Measurements from ENCODE around the gene FAM171A2. TPM values are rescaled to one million over a fixed set of nuclear protein-coding genes. Genes with fewer than 3 reads are reported as not detected.

The FAM171A2 gene
- total RNA-seq, 1 experiment from 2014 or later: 29.9 TPM

- DNase-seq (ENCODE audit: low spot score) (no peak), ATAC-seq (no peak)
- Mint-ChIP-seq H3K27ac (no peak overlapping the region), H3K4me1 (peaks cover 13% of the 10 kb centered on the region), H3K4me3 (peak overlapping the region; percentile 84), H3K9me3 (no peaks in the 10 kb centered on the region), H3K36me3 (peaks cover 17% of the 10 kb centered on the region), H3K27me3 (ENCODE audit: low read depth) (peaks cover 8% of the 10 kb centered on the region)
- POLR2A ChIA-PET: interaction anchor here (0.6 to 1.9 kb wide), 3 partner anchors 11 to 102 kb away, joined by 3 to 8 read pairs (median 6); no protein-coding TSS in a partner anchor
- TF ChIP-seq ARID4B (CRISPR knock-in tag; IDR thresholded peaks at IDR 0.05; ENCODE audit: borderline replicate concordance) (0 out of 2 replicates have a peak, but pooled peaks have one; percentile 60), NR3C1 (CRISPR knock-in tag; conservative IDR thresholded peaks at IDR 0.05; ENCODE audit: low read depth) (no peak), USF1 (CRISPR knock-in tag; IDR thresholded peaks at IDR 0.05) (peak; percentile 33; the same call in 1 of the 2 replicates), NFYB (CRISPR knock-in tag; conservative IDR thresholded peaks at IDR 0.05; ENCODE audit: low read depth) (0 out of 2 replicates have a peak, but pooled peaks have one; percentile 13)
- CTCF ChIA-PET: interaction anchor here (0.6 to 3.1 kb wide), 12 partner anchors 8 to 120 kb away, joined by 3 to 33 read pairs (median 8); partner anchors contain the start of gene GRN
These were observed 39.5 kb downstream of the FAM171A2 start for GRCh38 chr17:44324092-44324570.

GRCh38 chr17:44323359-44324091 lies 40.1 kb downstream of the FAM171A2 start:
- POLR2A ChIA-PET: interaction anchor here (1.9 kb wide), 1 partner anchor 102 kb away, joined by 8 read pairs; no protein-coding TSS in a partner anchor
- H3K4me3 Mint-ChIP-seq: peak overlapping the region; percentile 84
- TF ChIP-seq ZNF423 (CRISPR knock-in tag; IDR thresholded peaks at IDR 0.05) (no peak), ZNF396 (CRISPR knock-in tag; IDR thresholded peaks at IDR 0.05; ENCODE audit: borderline replicate concordance) (no peak), TEAD1 (CRISPR knock-in tag; IDR thresholded peaks at IDR 0.05) (no peak)
- no peaks in the 10 kb centered on the region for H3K9me3 Mint-ChIP-seq
- CTCF ChIA-PET: interaction anchor here (0.7 to 3.1 kb wide), 8 partner anchors 14 to 120 kb away, joined by 3 to 33 read pairs (median 8); no protein-coding TSS in a partner anchor
- H3K27me3 Mint-ChIP-seq (ENCODE audit: low read depth): peaks cover 8% of the 10 kb centered on the region
- H3K36me3 Mint-ChIP-seq: peaks cover 17% of the 10 kb centered on the region
- DNase-seq (ENCODE audit: low spot score) (no peak), ATAC-seq (no peak)
- H3K27ac Mint-ChIP-seq: no peak overlapping the region
- H3K4me1 Mint-ChIP-seq: peaks cover 14% of the 10 kb centered on the region

- CTCF ChIA-PET: interaction anchor here (2.5 to 3.0 kb wide), 2 partner anchors 9 to 112 kb away, joined by 10 to 33 read pairs; no protein-coding TSS in a partner anchor
- Mint-ChIP-seq H3K36me3 (peaks cover 17% of the 10 kb centered on the region), H3K9me3 (no peaks in the 10 kb centered on the region), H3K27ac (no peak overlapping the region), H3K27me3 (ENCODE audit: low read depth) (peaks cover 12% of the 10 kb centered on the region), H3K4me3 (peak overlapping the region; percentile 39; the same call in 1 of the 2 replicates), H3K4me1 (peaks cover 17% of the 10 kb centered on the region)
- no peak for ATAC-seq
- TF ChIP-seq CTCF (IDR thresholded peaks at IDR 0.05) (no peak), IRF2 (CRISPR knock-in tag; IDR thresholded peaks at IDR 0.05; ENCODE audit: borderline replicate concordance, low read depth) (no peak)
- POLR2A ChIA-PET: no interaction called here
- DNase-seq (ENCODE audit: low spot score): no peak
These were observed 41.3 kb downstream of the FAM171A2 start for GRCh38 chr17:44322236-44322895.

All from WTC11 (cell line).